GM12874 (cell line): Measurements from ENCODE around the gene VPS54.

ENCODE experiments used
- TF ChIP-seq, protein P1 (sequence below): IDR thresholded peaks from 2 replicates; pipeline ENCODE4 v1.5.1; 2011; ENCODE audit warnings: low read depth, mild to moderate bottlenecking, control low read depth, low read length, moderate library complexity; ENCODE audit not compliant: insufficient read depth

The VPS54 gene

DNA sequence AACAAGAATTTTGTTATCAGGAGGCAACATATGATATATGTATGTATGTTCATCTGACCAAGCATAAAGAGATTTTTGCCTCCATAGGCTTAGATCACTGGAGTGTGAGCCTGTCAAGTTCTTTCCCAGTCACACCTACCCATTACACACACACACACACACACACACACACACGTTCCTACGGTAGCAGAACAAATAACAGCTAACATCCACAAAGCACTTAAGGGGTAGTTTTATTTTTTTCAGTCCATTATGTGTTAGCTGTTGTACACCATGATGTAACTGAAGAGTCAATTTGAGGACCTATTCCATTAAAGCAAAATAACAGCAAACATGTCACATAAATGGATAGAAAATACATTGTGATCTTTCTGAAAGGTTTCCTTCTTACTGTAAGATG is 138.0 kb downstream of the VPS54 start:
- TF ChIP-seq, protein P1, sequence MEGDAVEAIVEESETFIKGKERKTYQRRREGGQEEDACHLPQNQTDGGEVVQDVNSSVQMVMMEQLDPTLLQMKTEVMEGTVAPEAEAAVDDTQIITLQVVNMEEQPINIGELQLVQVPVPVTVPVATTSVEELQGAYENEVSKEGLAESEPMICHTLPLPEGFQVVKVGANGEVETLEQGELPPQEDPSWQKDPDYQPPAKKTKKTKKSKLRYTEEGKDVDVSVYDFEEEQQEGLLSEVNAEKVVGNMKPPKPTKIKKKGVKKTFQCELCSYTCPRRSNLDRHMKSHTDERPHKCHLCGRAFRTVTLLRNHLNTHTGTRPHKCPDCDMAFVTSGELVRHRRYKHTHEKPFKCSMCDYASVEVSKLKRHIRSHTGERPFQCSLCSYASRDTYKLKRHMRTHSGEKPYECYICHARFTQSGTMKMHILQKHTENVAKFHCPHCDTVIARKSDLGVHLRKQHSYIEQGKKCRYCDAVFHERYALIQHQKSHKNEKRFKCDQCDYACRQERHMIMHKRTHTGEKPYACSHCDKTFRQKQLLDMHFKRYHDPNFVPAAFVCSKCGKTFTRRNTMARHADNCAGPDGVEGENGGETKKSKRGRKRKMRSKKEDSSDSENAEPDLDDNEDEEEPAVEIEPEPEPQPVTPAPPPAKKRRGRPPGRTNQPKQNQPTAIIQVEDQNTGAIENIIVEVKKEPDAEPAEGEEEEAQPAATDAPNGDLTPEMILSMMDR = no peak

DNA sequence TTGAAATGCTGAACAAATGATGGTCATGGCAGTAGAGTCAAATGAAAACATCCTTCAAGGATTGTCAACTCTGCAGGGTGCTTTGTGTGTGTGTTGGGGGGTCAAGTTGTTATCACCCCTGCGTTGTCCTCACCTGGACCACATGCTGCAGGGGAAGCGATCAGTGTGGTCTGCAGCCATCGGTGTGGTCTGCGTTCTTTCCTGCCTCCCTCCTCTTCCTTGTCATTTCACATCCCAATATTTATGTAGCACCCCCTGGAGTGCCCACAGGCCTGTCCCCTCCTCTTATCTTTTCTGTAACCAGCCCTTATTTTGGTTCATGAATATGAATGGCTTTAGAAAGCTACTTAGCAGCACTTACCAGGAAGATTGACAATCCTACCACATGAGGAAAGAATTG is 138.6 kb downstream of the VPS54 start:
- TF ChIP-seq, protein P1 = no peak

DNA sequence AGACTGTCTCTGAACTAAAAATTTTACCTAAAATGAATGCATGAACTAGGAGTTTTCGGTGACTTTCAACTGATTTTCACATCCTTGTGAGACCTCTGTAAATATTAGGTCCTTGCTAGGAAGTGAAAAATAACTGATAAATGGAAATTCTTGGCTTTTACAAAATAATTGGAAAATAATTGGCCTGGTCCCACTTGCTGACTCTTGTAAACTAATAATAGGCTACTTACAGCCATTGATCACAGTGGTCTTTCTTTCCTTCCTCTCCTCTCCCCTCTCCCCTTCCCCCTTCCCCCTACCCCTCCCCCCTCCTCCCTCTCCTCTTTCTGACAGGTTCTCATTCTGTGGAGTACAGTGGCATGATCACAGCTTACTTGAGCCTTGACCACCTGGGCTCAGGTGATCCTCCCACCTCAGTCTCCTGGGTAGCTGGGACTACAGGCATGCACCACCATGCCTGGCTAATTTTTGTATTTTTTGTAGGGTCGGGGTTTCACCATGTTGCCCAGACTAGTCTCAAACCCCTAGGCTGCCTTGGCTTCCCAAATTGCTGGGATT is 139.3 kb downstream of the VPS54 start:
- TF ChIP-seq, protein P1 = no peak

GRCh38 chr2:63878486-63878885 is 140.7 kb downstream of the VPS54 start:
- TF ChIP-seq, protein P1 = no peak

DNA sequence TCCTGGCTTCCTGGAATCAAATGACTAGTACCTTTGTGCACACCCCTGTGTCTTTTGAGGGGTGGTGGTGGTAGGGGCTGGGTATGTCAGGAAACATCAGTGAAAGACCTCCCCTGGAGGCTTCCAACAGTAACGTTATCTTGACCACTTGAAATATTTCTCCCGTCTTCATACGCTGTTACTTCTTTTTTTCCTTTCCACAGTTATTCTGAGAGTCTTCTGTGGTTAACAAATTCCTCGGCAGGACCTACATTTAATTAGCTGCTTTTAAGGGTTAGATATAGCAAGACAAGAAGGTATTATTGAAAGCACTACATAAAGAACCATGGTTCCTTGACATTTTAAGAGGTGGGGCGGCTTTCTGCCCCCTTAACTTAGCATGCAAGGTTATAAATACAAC is 142.9 kb downstream of the VPS54 start:
- TF ChIP-seq, protein P1 = no peak

- TF ChIP-seq, protein P1 = no peak
Measured at GRCh38 chr2:63875559-63876245, 143.5 kb downstream of the VPS54 start.

- TF ChIP-seq, protein P1 = no peak
Measured at GRCh38 chr2:63875131-63875527, 144.1 kb downstream of the VPS54 start.
